NCI-H510A treated with DMSO at 0.1 percent for 48 hours (cell line): ENCODE data around the gene ICOS.
A peak's percentile ranks its signal among the peaks of the same experiment; 100 is the strongest.

Source experiments
- DNase-seq: peaks from one replicate; lab custom pipeline; 2025; lab: John Stamatoyannopoulos, UW

ICOS gene

GRCh38 chr2:204010628-204011560 lies 74.3 kb downstream of the ICOS start:
- peak; percentile 15 for DNase-seq
